DOHH2 (cell line): Measurements from ENCODE around the gene ZNF280B.
"Not testable (repeated sequence)": the region's sequence is repeated elsewhere in the genome, so short reads cannot be mapped to it uniquely, and the experiment has no call there.

ENCODE experiments used
- H3F3A ChIP-seq: fragments of 200-600 bp; sonication (generic), shearing (Covaris generic); 2 replicates; pipeline ENCODE4 v1.6.0; 2016; ENCODE audit warnings: antibody characterized with exemption, mild to moderate bottlenecking; ENCODE audit not compliant: control insufficient read depth, insufficient read depth
- H3K27ac ChIP-seq: fragments of 200-600 bp; sonication (generic); 2 replicates; pipeline ENCODE4 v1.5.1; 2014; ENCODE audit warnings: low read depth, mild to moderate bottlenecking, low read length, moderate library complexity
- H3K27me3 ChIP-seq: fragments of 200-600 bp; sonication (generic); 2 replicates; pipeline ENCODE4 v1.6.1; 2014; ENCODE audit warnings: mild to moderate bottlenecking, low read length, mixed read lengths; ENCODE audit not compliant: control insufficient read depth
- H3K36me3 ChIP-seq: fragments of 200-600 bp; sonication (generic); 2 replicates; pipeline ENCODE4 v1.6.1; 2014; ENCODE audit warnings: mild to moderate bottlenecking, low read length, moderate library complexity, mixed read lengths; ENCODE audit not compliant: control insufficient read depth
- H3K4me1 ChIP-seq: fragments of 200-600 bp; sonication (generic); 2 replicates; pipeline ENCODE4 v1.6.1; 2014; ENCODE audit warnings: mild to moderate bottlenecking, low read length, mixed read lengths; ENCODE audit not compliant: control insufficient read depth
- H3K4me2 ChIP-seq: fragments of 200-600 bp; sonication (generic); 2 replicates; pipeline ENCODE4 v1.6.0; 2014; ENCODE audit warnings: mild to moderate bottlenecking, low read length, moderate library complexity
- H3K4me3 ChIP-seq: fragments of 200-600 bp; sonication (generic); 2 replicates; pipeline ENCODE4 v1.5.1; 2014; ENCODE audit warnings: mild to moderate bottlenecking, low read length, mixed read lengths
- H3K79me2 ChIP-seq: fragments of 200-600 bp; sonication (generic); 2 replicates; pipeline ENCODE4 v1.6.1; 2014; ENCODE audit warnings: mild to moderate bottlenecking, low read length, mixed read lengths; ENCODE audit not compliant: control insufficient read depth
- H3K9me2 ChIP-seq: fragments of 200-600 bp; sonication (generic); replicated peaks from 2 replicates; pipeline ENCODE4 v1.6.1; 2014; ENCODE audit warnings: mild to moderate bottlenecking, low read length, mixed read lengths; ENCODE audit not compliant: control insufficient read depth
- H3K9me3 ChIP-seq: fragments of 200-600 bp; sonication (generic); 2 replicates; pipeline ENCODE4 v1.6.1; 2014; ENCODE audit warnings: antibody characterized with exemption, low read length, mixed read lengths; ENCODE audit not compliant: control insufficient read depth, insufficient read depth
- H4K20me1 ChIP-seq: fragments of 200-600 bp; sonication (generic); 2 replicates; pipeline ENCODE4 v1.6.0; 2014; ENCODE audit warnings: low read depth, mild to moderate bottlenecking, antibody characterized with exemption, low read length, moderate library complexity; ENCODE audit not compliant: control insufficient read depth, insufficient read depth
- EZH2phosphoT487 ChIP-seq: fragments of 200-600 bp; sonication (generic); IDR thresholded peaks from 2 replicates; pipeline ENCODE4 v1.6.1; 2017; ENCODE audit warnings: borderline replicate concordance, mild to moderate bottlenecking, antibody characterized with exemption, low read length, moderate library complexity, mixed read lengths
- TF ChIP-seq, protein P1 (sequence below): fragments of 200-600 bp; sonication (generic); IDR thresholded peaks from one replicate; pipeline ENCODE4 v1.5.1; 2014; ENCODE audit warnings: antibody characterized with exemption, mild to moderate bottlenecking, low read depth, low read length; ENCODE audit not compliant: poor library complexity, severe bottlenecking

ZNF280B gene

DNA sequence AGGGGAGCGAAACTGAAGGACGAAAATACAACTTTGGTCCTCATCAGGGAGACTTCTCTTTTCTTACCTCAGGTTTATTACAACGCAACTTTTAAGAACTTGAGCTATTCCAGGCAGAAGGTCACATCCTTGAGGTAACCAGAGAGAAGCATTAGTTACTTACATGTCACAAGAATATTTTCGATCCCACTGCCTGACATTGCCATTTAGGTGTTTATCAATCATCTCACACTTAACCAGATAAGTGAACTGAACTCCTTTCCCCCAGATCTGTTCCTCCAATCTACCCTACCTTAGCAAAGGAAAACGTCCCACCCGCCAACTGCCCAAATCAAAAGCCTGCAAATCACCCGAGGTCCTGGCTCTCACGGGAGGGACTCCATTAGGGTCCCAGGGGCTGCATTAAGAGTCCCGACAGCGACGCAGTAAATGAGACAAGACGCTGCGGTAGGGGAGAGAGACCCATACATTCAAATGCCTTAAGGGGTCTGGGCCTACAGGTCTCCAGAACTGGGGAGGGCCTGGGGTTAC is 734 bp downstream of the ZNF280B start:
- Histone ChIP-seq H4K20me1 (no peaks in the 10 kb centered on the region), H3K27ac (no peak overlapping the region)

DNA sequence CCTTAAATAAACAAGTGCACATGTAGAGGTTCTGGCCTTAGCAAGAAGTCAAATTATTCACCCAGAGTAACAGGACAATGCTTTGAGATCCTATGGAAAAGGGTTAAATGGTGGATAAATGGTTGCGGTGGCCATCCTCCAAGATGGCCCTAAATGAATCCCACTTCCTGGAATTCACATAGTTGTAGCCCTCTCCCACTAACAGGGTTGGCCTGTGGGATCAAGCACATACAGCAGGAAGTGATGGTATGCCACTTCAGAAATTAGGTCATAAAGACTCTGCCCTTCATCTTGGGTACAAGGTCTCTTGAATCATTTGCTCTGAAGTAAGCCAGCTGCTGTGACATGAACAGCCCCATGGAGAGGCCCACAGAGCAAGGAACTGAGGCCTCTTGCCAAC is 1.8 kb downstream of the ZNF280B start:
- Histone ChIP-seq H3K36me3 (peaks cover 54% of the 10 kb centered on the region), H3K4me3 (peak overlapping the region; percentile 87; the same call in 1 of the 2 replicates), H3K9me3 (0 out of 2 replicates have a peak, but pooled peaks cover 5% of the 10 kb centered on the region), H3K4me2 (peak overlapping the region; percentile 90), H4K20me1 (no peaks in the 10 kb centered on the region), H3K79me2 (peaks cover 21% of the 10 kb centered on the region), H3F3A (0 out of 2 replicates have a peak, but pooled peaks cover 3% of the 10 kb centered on the region), H3K27me3 (no peaks in the 10 kb centered on the region), H3K27ac (no peak overlapping the region), H3K4me1 (peaks cover 20% of the 10 kb centered on the region), H3K9me2 (no peaks in the 10 kb centered on the region)
- TF ChIP-seq, protein P1, sequence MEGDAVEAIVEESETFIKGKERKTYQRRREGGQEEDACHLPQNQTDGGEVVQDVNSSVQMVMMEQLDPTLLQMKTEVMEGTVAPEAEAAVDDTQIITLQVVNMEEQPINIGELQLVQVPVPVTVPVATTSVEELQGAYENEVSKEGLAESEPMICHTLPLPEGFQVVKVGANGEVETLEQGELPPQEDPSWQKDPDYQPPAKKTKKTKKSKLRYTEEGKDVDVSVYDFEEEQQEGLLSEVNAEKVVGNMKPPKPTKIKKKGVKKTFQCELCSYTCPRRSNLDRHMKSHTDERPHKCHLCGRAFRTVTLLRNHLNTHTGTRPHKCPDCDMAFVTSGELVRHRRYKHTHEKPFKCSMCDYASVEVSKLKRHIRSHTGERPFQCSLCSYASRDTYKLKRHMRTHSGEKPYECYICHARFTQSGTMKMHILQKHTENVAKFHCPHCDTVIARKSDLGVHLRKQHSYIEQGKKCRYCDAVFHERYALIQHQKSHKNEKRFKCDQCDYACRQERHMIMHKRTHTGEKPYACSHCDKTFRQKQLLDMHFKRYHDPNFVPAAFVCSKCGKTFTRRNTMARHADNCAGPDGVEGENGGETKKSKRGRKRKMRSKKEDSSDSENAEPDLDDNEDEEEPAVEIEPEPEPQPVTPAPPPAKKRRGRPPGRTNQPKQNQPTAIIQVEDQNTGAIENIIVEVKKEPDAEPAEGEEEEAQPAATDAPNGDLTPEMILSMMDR: no peak
- TF ChIP-seq EZH2phosphoT487: no peak

More for the DNA sequence above, 734 bp downstream of the ZNF280B start:
- Histone ChIP-seq H3K79me2 (peaks cover 21% of the 10 kb centered on the region), H3F3A (0 out of 2 replicates have a peak, but pooled peaks cover 3% of the 10 kb centered on the region), H3K4me2 (peak overlapping the region; percentile 90), H3K36me3 (peaks cover 43% of the 10 kb centered on the region), H3K9me3 (0 out of 2 replicates have a peak, but pooled peaks cover 5% of the 10 kb centered on the region), H3K27me3 (no peaks in the 10 kb centered on the region), H3K9me2 (no peaks in the 10 kb centered on the region), H3K4me1 (peaks cover 25% of the 10 kb centered on the region), H3K4me3 (peak overlapping the region; percentile 87)
- TF ChIP-seq, protein P1: no peak
- TF ChIP-seq EZH2phosphoT487: no peak

DNA sequence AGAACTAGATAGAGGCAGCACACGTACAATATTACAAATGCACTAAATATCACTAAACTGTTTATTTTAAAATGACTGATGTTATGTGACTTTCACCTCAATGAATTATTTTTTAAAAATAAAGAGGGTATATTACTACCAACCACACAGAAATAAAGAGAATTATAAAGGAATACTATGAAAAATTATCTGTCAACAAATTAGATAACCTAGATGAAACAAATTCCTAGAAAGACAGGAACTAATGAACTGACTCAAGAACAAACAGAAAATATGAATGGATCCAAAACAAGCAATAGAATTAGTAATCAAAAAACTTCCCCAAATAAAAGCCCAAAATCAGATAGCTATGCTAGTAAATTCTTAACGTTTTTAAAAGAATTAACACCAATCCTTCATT is 10.3 kb downstream of the ZNF280B start:
- no peak overlapping the region for H3K4me3 ChIP-seq
- no peak for TF ChIP-seq EZH2phosphoT487
- TF ChIP-seq, protein P1: no peak
- H3K27me3 ChIP-seq: no peaks in the 10 kb centered on the region

DNA sequence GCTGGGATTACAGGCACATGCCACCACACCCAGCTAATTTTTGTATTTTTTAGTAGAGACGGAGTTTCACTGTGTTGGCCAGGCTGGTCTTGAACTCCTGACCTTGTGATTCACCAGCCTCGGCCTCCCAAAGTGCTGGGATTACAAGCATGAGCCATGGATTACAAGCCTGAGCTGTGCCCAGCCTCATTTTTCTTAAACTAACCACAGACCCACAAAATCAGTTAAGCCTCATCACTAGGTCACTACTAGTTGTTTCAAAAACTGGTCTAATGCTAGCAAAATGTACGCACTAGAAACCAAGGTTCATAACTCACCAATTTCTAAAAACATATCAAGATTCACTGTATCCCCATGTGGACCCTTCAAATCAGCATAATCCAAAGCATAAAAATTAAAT is 17.0 kb downstream of the ZNF280B start:
- H3F3A ChIP-seq, H4K20me1 ChIP-seq, H3K9me3 ChIP-seq, H3K4me2 ChIP-seq, H3K9me2 ChIP-seq, H3K79me2 ChIP-seq, H3K27ac ChIP-seq, H3K4me1 ChIP-seq, H3K4me3 ChIP-seq, H3K27me3 ChIP-seq: not testable (repeated sequence)
- H3K36me3 ChIP-seq: peaks cover 57% of the 10 kb centered on the region

More for the DNA sequence above, 10.3 kb downstream of the ZNF280B start:
- no peaks in the 10 kb centered on the region for H3F3A ChIP-seq
- peaks cover 6% of the 10 kb centered on the region; the same call in 1 of the 2 replicates for H3K4me1 ChIP-seq
- H3K4me2 ChIP-seq: no peak overlapping the region
- peaks cover 39% of the 10 kb centered on the region for H3K36me3 ChIP-seq
- H4K20me1 ChIP-seq: no peaks in the 10 kb centered on the region
- H3K27ac ChIP-seq: no peak overlapping the region
- no peaks in the 10 kb centered on the region for H3K9me3 ChIP-seq
- peaks cover 18% of the 10 kb centered on the region for H3K79me2 ChIP-seq
- H3K9me2 ChIP-seq: no peaks in the 10 kb centered on the region
